Stimulated activated CD4-positive, alpha-beta T cell treated with anti-CD3 and anti-CD28 coated beads, Interleukin-15, amount 100 ng/mL, for 48 hours (primary cell): Measurements from ENCODE around the gene ELOA2.
"Not testable (repeated sequence)": the region's sequence is repeated elsewhere in the genome, so short reads cannot be mapped to it uniquely, and the experiment has no call there.

Experiments used
- DNase-seq, 2 donors: peaks; one replicate each; pipeline ENCODE4 v3.0.0-alpha.2; 2020; ENCODE audit warnings: low read depth in 2 of 2

ELOA2 gene, protein sequence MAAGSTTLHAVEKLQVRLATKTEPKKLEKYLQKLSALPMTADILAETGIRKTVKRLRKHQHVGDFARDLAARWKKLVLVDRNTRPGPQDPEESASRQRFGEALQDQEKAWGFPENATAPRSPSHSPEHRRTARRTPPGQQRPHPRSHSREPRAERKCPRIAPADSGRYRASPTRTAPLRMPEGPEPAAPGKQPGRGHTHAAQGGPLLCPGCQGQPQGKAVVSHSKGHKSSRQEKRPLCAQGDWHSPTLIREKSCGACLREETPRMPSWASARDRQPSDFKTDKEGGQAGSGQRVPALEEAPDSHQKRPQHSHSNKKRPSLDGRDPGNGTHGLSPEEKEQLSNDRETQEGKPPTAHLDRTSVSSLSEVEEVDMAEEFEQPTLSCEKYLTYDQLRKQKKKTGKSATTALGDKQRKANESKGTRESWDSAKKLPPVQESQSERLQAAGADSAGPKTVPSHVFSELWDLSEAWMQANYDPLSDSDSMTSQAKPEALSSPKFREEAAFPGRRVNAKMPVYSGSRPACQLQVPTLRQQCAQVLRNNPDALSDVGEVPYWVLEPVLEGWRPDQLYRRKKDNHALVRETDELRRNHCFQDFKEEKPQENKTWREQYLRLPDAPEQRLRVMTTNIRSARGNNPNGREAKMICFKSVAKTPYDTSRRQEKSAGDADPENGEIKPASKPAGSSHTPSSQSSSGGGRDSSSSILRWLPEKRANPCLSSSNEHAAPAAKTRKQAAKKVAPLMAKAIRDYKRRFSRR

DNA sequence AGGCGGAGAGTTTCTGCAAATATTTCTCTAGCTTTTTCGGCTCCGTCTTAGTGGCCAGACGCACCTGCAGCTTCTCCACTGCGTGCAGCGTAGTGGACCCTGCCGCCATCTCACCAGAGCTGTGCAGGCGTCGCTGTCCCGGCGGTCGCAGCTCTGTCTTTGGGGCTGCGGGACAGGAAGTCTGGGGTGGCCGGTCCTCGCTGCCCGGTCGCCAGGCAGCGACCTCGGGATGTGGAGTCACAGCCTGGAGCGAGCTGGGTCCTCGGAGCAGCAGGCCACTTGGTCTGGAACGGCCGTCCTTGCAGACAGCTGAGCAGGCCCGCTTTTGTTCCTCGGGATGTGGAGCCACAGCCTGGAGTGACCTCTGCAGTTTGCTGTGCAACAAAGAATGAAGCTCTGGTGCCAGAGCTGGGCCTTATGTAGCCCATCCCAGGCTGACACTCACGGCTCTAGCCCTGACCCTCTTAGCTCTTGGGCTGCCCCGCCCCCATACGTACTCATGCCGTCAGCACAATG is at the start of gene ELOA2:
ELOA2 (minus strand) TSS at position 466 of the 516 bp plus-strand sequence; CDS start at position 109, 357 bp downstream.
- DNase-seq: no peak

DNA sequence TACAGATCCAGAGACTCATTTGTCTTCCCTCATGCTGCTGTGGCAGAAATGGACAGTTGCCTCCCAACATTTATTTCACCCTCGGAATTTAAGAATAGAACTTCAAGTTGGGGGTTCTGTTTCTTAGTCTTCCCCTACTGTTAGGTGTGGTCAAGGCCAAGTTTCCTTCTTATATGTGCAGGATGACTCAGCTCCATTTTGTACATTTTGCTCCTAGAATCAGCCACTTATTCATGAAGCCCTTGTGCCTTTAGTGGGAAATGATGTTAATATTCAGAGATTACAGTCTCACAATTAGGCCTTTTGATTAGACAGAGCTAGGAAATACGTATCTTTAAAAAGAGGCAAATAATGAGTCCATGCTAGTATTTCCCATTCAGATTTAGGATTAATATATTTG is 46.2 kb upstream of the ELOA2 start:
- no peak for DNase-seq

DNA sequence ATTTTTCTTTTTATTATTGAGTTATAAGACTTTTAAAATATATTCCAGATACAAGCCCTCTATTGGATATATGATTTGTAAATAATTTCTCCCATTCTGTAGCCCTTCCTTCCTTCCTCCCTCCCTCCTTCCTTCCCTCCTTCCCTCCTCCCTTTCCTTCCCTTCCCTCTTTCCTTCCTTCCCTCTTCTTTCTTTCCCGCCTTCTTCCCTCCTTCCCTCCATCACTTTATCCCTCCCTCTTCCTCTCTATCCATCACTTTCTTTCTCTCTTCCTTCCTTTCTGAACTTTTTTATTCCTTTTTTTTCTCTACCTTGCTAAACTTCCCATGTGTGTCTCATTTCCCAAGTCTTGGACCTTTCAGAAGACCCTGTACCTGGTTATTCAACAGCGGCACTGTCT is 45.5 kb upstream of the ELOA2 start:
- no peak for DNase-seq

DNA sequence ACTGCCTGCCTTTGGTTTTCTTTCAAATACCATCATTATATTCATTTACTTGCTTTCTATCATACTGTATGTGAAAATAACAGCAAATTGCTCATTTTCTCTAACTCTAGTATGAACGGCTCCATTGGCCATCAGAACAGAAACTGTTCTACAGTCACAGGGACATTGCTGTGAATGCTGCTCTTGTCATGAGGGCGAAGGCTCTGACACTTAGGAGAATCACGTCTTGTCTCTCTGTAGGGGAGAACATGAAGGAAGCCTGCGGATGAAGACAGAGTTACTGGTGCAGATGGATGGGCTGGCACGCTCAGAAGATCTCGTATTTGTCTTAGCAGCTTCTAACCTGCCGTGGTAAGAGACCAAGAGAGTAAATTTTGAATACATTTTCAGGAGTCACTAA is 41.7 kb upstream of the ELOA2 start:
- DNase-seq: no peak

DNA sequence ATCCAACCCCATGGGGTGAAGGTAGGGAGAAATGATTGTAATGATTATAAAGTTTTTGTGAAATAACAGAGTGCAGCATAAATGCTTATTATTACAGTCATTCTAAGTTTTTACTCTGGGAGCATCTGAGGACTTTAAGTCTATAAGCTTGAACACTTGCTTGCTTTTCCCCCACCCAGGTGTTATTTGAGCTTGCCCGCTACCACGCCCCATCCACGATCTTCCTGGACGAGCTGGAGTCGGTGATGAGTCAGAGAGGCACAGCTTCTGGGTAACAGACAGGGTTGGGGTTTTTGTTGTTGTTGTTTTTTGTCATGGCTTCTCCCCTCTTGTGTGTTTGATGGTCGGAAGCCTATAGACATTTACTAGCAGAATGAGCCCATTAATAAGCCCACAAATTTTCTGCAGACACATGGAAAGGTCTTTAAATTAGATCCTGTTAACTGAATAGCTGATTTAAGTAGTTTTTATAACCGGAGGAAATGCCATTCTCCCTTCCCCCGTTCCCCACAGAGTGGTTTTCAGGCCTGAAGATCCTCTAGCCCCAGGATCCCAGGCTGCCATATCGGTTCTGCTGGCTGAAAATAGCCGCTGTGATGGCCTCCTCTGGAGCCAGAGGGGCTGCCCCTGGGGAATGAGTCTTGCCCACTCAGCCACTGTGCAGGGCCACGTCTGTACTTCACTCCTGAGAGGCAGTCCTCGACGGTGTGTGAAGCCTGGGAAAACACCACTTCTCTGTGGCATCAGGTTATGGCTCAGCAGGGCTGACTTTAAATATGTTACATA is 39.9 kb upstream of the ELOA2 start:
- DNase-seq: no peak

DNA sequence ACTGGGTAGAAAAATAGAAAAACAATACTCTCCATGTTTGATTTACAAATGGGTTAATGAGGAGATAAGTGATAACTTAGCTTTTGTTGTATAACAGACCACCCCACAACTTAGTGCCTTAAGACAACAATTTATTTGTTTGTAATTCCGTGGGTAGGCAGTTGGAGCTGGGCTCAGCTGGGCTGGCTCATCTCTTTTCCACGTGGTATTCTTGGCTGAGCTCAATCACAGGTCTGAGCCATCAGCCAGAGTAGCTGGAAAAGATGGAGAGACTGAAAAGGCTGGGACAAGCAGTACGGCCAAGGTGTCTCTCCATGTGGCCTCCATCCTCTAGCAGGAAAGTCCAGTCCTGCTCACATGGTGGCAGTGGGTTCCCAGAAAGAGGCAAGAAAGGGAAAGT is 32.2 kb upstream of the ELOA2 start:
- DNase-seq: no peak

DNA sequence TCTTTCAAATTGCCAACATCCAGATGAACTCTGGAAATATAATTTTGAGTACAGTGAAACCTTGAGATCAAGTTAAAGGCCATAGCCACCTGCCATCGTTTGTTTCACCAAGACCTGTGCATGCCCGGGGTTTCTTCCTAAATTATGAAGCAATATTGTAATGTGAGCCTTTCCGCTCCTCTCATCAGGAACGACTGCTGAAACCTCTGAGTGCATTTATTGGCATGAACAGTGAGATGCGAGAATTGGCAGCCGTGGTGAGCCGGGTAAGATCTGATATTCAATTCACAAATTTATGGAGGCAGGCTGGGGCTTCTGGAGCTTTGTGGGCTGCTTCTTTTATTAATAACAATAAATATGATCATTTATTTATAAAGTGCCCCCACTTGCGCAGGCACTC is 27.7 kb upstream of the ELOA2 start:
- DNase-seq: no peak

GRCh38 chr18:47062471-47062870 is 27.1 kb upstream of the ELOA2 start:
- DNase-seq: no peak

DNA sequence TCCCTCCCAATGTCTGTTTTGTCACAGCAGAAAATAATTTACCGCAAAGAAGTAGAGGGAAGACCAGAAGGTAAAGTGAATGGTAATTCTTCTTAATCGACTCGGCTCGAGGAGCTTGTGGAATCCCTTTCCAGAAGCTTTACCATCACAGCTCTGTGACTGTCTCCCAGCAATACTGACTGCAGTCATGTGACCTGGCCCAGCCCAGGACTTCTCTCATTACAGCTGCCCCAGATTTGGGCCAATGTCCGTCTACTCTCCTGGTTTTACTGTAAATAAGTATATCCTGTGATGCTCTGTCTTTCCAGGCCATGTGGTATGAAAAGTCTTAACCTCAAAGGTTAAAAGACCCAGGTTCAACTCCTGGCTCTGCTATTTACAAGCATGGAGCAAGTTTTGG is 18.9 kb upstream of the ELOA2 start:
- DNase-seq: no peak

DNA sequence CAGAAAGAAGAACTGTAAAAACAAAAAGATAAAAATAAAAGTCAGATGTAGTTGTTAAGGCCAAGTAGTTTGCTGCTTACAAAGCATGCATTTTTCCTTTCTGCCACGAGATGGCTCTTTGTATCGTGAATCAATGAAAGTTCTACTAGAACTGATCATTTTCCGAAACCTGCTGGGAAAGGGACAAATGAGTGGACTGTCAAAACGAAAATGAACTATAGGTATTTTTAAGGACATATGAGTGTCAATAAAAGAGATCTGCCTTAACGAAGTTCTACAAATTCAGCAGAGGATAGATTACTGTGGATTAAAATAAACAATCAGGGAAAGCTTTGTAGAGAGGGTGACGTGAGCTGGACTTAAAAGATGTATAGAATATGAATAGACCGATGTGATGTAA is 15.0 kb upstream of the ELOA2 start:
- DNase-seq: no peak

DNA sequence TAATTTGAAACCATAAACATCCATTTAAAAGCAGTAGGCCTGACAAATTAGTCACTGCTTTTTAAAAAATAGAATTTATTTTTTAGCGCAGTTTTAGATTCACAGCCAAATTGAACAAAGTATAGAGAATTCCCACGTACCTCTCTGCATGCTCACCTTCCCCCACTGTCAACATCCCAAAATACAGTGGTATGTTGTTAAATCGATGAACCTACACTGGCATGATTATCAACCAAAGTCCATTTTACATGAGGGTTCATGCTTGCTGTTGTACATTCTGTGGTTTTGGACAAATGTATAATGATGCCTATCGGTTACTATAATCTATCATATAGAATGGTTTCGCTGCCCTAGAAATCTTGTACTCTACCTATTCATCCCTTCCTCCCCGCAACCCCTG is 5.6 kb upstream of the ELOA2 start:
- DNase-seq: no peak

DNA sequence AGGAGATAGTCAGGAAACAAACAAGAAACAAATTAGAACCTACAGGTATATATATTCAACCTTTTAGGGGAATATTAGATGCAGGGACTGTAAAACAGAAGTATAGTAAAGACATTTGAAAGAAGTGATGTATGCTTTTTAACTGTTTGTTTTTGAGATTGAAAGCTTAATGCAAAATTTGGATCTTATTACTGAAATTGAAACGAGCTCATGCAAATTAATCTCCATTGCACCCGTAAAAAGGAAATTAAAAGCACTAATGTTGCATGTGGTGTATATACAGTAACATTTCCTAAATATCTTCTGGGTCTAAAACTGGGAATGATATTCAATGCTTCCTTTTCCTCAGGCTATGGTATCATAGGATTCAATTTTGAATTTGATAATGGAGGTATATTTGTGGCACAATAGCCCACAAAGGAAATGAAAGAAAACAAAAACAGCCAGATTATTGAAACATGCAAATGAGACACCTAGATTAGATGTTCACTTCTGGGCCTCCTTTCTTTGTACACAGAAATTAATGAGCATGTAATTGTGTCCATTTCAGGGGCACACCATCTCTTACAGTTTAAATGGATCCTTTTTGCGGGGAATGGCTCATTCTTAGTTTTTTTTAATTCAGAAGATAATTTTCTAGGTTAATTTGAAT is 1.6 kb upstream of the ELOA2 start:
- DNase-seq: no peak

DNA sequence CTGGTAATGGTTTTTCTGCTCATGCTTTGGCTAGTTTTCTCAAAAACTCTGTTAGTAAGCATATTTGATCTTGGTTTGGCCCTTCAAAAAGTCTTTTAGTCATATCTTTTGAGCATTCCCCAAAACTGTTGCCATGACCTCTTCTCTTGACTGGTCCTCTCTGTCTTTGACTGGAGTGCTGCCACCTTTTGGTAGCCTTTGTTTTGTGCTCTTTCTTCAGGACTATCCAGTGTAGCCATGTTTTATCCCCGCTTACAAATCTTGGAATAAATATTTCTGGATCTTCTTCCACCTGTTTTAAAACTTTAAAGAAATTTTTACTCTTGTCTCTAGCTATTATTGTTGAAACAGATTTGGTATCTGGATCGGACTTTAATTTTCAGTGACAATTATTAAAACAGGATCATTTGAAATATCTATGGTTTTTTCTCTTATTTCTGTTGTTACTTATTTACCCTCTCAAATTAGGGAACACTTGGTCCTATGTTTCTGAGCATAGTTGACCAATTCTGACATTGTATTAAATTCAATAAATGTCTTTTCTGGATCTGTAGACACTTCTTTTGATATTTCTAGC is 965 bp upstream of the ELOA2 start:
- no peak for DNase-seq

GRCh38 chr18:47034591-47034990 is 830 bp downstream of the ELOA2 start:
- DNase-seq: not testable (repeated sequence)

- no peak for DNase-seq
These were observed 2.5 kb downstream of the ELOA2 start for GRCh38 chr18:47032945-47033344.

- not testable (repeated sequence) for DNase-seq
These were observed 4.5 kb downstream of the ELOA2 start for GRCh38 chr18:47030887-47031286.

DNA sequence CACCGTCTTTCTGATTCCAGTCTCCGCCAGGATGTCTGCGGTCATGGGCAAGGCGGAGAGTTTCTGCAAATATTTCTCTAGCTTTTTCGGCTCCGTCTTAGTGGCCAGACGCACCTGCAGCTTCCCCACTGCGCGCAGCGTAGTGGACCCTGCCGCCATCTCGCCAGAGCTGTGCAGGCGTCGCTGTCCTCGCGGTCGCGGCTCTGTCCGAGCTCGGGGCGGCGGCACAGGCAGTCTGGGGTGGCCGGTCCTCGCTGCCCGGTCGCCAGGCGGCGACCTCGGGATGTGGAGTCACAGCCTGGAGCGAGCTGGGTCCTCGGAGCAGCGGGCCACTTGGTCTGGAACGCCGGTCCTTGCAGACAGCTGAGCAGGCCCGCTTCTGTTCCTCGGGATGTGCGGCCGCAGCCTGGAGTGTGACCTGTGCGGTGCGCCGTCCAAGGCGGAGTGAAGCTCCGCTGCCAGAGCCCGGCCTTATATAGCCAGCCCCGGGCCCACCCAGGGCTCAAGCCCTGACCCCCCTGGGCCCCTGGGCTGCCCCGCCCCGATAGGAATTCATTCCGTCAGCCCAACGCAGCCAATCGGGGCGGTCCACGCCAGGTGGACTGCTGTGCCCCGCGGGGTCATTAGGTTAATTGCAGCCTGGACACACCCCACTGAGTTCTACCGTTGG is 5.6 kb downstream of the ELOA2 start:
- not testable (repeated sequence) for DNase-seq

DNA sequence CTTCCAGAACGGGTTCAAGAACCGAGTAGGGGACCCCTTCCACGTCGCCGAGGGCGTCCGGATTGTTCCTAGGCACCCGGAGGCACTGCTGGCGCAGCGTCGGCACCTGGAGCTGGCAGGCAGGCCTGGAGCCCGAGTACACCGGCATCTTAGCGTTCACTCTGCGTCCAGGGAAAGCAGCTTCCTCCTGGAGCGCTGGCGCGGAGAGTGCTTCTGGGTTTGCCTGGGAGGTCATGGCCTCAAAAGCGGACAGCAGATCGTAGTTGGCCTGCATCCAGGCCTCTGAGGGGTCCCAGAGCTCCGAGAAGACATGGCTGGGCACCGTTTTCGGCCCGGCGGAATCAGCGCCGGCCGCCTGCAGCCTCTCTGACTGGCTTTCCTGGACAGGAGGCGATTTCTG is 6.7 kb downstream of the ELOA2 start:
- not testable (repeated sequence) for DNase-seq

DNA sequence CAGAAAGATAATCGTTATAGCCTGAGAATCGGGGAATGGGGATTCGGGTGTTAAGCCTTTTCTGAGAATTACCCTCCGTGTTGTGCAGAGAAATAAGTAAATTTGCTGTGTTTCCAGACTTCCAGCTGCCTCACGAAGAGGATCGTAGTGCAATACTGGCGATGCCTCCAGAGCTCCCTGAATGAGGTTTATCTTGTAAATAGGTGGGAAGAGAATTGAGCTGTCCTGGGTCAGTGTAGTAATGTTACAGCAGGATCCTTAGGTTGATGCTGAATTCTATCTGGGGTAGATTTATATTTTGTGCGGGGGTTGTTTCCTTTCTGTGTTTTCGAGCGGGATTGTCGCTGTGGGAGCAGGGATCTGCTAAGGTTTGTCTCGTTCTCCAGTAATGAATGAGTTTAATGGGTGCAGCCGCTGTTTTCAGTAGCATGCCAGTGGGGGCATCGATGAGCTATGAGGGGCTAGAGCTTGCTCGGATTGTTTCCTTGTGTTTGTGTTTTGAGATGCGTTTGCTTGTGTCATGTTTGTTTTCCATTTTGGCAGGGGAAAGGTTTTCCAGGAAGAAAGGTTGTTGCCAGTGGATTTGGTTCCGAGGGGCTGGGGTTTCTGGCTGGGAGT is 9.8 kb downstream of the ELOA2 start:
- DNase-seq: not testable (repeated sequence)

- DNase-seq: not testable (repeated sequence)
These were observed 11.5 kb downstream of the ELOA2 start for GRCh38 chr18:47023769-47024465.
